DMS153 (cell line): Measurements from ENCODE around the gene GIPC2.
"Not testable (repeated sequence)": the region's sequence is repeated elsewhere in the genome, so short reads cannot be mapped to it uniquely, and the experiment has no call there.

Experiments used
- DNase-seq: peaks from one replicate; lab custom pipeline; 2025; lab: John Stamatoyannopoulos, UW

The GIPC2 gene

DNA sequence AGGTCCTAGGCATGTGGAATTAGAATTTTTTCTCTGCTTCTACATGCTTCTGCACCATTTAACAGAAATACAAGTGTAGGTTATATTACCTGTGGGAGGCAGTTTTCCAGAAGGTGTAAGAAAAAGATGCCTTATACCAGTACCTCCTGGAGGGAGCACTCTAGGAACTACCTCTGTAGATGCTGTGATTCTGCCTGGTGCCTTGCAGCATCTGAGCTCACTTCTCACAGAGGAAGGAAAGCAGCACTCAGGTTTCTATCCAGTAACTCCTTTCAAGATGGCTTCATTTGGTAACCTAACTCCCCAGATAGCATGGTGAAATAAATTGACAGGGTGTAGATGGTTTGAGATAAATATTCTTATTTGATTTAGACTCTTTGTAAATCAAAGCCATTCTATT is 50.3 kb downstream of the GIPC2 start:
- DNase-seq: no peak

DNA sequence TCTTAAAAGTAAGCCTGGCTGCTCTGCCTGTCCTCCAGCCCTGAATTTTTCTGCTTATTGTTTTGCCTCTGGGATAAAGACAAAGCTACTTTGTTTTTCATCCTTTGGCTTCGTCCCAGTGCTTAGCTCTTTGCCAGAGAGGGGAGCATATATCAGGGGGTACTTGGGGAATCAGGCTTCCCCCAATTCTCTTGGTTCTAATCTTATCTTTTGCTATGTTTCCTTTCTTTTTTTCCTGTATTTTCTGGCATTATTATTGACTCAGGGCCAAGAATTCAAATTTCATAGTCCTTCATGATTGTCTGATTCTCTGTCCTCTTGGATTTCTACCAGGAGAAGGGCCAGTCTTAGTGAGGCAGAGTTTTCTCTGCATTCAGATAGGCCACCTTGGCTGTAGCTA is 51.2 kb downstream of the GIPC2 start:
- DNase-seq: no peak

DNA sequence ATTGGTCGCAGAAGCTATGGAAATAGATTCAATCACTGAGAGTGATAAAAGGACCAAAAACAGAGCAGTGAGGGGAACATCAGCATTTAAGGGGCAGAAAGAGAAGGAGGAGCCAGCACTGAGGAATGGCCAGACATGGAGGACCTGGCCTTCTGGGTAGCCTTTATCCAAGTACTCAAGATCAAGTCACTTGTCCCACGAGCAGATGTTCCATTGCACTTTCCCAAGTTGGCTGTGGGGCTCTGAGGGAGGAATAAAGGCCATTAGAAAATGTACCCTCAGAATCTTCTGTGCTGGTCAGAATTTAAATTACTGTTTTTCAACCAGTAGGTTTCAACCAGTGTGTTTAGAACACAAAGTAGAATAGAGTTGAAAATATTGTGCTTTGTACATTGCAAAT is 55.3 kb downstream of the GIPC2 start:
- no peak for DNase-seq

DNA sequence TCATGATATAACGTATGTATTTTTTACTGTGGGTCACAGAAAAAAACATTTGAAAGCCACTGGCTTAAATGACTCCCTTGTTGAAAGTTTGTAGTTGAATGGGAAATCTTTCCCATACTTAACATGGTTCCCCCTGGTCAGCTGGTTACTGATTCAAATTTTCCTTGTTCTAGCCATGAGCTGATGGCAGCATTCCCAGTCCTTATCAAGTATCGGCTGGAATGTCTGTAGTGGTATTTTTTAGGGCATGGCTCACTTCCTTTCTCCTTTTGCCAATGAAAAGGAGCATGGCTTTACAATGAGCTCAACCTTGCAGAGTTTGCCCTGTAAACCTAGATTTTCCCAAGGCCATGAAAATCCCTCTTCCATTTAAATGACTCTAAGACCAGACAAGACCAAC is 55.7 kb downstream of the GIPC2 start:
- no peak for DNase-seq

DNA sequence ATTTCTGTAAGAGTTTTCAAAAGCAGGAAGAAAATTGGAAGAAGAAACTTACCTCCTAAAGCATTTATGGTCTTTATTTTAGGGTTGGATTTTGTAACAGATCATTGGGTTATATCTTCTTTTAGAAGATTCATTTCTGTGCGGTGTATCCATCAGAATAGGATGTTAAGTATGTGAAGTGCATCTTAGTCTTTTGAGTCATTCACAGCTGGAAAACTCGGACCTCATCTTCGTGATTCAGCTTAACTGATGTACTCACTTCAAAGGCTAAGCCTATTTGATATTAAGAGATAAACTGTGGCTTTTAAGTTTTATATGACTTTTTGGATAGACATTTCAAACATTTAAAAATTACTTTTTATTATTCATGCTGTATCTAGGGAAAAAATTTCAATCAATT is 56.3 kb downstream of the GIPC2 start:
- DNase-seq: no peak

DNA sequence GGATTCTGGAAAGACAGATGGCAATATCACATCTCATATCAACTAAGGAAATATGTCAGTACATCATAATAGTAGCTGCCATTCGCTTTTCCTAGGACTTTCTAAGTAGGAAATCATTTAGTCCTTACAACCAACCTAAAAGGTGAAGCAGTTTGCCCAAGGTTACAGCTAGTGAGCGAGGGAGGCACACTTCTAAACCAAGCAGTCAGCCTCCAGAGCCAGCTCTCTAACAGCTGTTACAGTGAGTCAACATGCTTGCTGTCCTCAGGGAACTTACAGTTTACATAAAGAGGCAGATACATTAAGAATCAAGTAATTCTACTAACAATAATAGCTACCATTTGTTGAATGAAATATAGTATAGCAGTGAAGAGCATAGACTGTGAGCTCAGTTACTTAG is 57.1 kb downstream of the GIPC2 start:
- no peak for DNase-seq

DNA sequence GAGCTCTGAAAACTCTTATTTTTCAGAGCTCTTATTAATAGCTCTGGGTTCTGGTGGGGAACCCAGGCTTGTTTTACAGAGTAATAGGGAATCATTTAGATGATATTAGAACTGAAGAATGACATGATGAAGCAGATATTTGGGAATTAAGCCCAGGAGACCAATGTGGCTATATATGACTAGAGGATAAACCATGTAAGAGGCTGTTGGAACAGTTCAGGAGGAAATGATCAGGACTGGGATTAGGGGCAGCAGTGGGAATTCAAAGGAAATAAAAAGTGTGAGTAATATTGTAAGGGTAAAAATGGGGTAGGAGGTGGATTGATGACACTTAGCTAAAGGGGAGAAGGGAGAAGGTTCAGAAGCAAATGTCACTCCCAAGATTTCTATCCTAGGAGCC is 58.6 kb downstream of the GIPC2 start:
- DNase-seq: no peak

DNA sequence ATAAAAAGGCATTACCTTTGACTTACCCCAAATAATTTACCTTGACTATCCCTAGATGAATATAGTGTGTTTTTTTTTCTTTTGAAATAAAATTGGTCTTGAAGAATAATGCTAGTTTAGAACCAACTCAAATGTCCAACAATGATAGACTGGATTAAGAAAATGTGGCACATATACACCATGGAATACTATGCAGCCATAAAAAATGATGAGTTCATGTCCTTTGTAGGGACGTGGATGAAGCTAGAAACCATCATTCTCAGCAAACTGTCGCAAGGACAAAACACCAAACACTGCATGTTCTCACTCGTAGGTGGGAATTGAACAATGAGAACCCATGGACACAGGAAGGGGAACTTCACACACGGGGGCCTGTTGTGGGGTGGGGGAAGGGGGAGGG is 63.9 kb downstream of the GIPC2 start:
- not testable (repeated sequence) for DNase-seq

DNA sequence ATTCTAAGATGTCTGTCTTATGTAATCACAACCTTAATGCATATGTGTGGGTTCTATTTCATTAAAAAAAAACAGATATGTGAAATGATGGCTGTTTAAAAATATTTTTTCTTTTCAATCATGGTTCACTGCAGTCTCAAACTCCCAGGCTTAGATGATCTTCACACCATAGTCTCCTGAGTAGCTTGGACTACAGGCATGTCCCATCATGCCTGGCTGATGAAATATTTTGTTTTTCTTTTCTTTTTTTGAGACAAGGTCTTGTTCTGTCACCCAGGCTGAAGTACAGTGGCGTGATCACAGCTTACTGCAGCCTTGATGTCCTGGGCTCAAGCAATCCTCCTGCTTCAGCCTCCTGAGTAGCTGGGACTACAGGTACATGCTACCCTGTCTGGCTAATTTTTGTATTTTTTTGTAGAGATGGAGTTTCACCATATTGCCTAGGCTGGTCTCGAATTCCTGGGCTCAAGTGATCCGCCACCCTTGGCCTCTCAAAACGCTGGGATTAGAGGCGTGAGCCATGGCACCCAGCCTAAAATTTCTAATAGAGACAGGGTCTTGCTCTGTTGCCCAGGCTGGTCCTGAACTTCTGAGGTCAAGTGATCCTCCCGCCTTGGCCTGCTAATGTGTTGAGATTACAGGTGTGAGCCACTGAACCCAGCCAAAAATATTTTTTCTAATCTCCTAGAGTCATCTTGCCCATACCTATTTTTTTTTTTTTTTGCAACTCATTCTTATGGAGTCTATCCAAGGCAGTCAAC is 67.6 kb downstream of the GIPC2 start:
- DNase-seq: no peak

DNA sequence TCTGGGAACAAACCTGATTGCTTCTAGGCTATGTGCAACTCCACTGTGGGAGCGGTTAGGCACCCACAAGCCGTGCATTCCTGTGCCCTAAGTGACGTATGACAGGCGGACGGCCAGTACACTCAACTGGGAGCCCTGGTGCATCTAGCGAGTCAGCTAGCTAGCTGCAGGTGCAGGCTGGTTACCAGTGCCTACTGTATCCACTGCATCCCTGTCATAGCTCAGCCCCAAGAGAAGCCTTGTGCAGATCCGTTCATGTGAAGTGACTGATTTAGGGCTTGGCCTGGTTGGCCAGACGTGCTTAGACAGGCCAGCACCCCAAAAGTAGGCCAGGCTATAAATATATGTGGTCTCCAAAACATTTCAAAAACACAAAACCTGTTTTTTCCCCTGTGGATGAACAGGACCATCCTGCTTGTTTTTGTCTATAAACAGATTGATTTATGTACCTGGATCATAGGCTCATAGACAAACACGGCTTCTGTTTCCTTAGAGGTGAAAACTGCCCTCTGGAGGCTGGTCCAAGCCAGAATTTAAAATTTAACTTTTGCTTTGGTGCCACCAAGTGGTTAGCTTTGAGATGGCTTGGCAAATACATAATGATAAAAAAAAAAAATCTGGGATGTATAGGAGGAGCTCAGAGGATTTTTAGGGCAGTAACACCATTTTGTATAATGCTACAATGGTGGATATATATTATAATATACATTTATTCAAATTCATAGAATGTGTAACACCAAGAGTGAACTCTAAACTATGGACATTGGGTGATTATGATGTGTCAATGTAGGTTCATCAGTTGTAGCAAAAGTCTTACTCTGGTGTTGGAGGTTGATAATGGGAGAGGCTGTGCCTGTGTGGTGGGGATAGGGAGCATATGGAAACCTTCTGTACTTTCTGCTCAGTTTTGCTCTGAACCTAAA is 68.5 kb downstream of the GIPC2 start:
- DNase-seq: peak; percentile 69

DNA sequence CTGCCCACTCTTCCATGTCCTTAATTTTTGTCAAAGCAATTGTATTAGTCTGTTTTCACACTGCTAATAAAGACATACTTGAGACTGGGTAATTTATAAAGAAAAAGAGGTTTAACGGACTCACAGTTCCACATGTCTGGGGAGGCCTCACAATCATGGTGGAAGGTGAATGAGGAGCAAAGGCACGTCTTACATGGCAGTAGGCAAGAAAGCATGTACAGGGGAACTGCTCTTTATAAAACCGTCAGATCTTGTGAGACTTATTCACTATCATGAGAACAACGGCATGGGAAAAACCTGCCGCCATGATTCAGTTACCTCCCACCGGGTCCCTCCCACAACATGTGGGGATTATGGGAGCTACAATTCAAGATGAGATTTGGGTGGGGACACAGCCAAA is 74.7 kb downstream of the GIPC2 start:
- not testable (repeated sequence) for DNase-seq

DNA sequence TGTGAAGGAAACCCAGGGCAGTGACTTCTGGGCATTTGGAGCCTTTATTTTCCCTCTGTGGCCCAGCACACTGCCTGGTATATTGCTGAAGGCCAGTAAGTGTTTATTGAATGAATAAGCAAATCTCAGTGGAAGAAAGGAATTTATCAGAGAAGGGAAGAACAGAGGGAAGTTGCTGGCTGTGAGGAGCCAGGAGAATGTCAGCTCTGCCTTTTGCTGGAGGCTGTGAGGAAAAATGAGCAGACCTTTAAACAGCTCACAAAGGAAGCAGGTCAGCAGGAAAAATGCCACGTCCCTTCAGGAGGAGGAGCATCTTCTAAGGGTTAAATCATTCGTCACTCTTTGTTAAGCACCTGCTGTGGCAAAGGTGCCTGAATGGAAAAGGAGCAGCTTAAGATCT is 75.9 kb downstream of the GIPC2 start:
- no peak for DNase-seq

DNA sequence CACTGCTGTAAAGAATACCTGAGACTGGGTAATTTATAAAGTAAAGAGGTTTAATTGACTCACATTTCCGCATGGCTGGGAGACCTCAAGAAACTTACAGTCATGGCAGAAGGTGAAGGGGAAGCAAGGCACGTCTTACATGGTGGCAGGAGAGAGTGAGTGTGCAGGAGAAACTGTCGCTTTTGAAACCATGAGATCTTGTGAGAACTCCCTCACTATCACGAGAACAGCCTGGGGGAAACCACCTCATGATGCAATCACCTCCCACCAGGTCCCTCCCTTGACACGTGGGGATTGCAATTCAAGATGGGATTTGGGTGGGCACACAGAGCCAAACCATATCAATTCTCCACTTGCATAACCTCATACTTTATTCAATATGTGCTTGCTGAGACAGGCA is 76.6 kb downstream of the GIPC2 start:
- DNase-seq: no peak

DNA sequence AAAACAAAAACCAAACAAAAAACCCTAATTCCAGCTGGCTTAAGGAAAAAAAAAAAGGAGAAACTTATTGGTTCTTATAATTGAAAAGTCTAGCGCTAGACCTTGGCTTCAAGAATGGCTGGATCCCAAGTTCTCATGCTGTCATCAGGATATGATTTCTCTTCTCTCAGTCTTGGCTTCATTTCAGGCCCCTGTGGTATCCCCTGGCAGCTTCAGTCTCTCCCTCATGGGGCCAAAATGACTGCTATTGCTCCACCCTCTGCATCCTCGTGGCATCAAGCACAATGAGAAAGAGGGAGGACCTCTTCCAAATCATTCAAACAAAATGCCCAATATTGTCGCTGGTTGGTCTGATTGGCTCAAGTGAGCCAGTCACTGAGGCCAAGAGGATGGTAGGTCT is 80.7 kb downstream of the GIPC2 start:
- no peak for DNase-seq

DNA sequence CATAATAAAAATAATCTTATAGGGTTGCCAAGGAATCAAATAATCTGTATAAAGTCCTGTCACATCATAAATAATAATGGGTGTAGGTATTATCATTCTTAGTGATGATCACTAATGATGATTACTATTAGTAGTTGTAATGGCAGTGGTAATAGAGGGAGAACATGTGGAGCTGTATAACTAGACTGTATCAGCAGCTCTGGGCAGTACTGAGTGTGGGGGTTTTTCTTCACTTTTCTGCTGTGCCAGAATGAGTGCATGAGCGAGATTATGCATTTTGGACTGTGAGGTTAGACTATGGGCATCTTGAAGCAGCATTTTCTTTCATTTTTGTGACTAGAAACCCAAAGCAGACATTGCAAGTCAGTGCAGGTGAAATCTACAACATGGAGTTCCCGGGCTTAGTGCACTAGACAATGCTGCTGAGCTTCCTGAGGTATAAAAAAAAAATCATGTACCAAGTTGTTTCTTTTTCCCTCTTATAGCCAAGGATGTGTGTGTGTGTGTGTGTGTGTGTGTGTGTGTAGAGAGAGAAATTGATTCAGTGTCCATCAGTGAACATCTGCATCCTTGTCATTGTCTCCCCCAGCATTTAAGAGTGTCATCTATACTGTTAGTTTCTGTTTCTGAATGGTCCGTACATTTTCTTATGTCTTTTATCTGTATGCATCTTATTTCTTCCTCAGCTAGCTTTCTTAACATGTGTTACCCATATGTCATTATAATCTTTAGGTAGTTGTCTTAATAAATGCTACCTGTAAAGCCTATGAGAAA is 86.6 kb downstream of the GIPC2 start:
- no peak for DNase-seq

DNA sequence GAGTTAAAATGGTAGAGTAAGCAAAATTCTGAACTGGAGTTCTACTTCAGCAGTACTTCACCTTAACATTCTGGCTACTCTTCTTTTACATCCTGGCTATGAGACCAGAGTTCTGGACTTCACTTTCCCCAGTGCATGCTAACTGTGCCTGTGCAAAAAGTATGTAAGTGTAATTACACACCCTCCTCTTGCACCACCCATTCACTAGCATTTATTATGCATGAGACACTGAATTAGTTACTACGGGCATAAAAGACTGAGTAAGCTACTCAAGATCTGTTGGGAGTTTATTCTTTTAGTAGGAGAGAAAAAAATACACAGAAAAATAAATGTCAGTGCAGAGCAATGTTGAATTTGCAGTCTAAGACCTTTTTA is 87.2 kb downstream of the GIPC2 start:
- DNase-seq: no peak

DNA sequence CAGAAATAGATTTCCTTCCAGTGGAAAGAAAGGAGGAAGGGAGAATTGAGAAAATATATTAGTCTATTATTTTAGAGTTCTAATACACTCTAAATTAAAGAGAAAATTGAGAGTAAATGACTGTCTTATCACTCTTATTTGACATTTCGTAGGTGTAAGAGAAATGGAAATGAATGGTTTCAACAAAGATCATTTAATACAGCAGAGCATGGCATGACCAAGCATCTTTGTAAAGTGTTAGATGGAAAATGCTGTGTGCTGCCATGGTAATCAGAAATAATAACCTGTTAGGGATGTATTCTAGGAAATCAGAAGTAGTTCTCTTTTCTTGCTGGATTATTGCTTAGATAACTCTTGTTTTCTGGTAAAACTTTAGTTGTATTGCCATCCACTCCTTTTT is 90.9 kb downstream of the GIPC2 start:
- no peak for DNase-seq

DNA sequence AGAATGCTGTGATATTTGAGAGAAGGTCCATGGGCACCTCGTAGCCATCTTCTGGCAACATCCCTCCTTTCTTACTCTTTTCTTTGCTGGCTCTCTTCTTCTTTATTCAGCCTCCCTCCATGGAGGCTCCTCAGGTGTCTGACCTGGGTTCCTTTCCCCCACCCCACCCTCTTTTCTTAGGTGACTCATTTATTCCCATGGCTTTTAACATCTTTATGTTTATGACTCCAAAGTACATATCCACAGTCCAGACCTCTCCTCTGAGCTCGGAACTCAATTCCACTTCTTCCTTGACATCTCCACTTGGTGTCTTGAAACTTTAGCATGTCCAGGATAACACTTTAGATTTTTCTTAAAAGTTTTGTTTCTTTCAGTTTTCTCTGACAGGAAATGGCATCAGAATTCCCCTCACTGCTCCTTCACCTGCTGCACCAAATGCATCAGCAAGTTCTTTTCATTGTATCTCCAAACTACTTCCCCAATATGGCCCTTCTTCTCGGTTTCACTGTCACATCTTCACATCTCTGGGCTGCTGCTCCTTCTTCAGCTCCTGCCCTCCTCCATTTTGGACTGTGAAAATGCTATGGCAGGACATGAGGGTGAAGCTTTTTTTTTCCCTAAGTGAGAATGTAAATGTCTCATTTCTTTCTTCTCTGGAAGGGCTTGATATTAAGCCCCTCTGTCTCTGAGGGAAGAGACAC is 95.9 kb downstream of the GIPC2 start:
- no peak for DNase-seq

DNA sequence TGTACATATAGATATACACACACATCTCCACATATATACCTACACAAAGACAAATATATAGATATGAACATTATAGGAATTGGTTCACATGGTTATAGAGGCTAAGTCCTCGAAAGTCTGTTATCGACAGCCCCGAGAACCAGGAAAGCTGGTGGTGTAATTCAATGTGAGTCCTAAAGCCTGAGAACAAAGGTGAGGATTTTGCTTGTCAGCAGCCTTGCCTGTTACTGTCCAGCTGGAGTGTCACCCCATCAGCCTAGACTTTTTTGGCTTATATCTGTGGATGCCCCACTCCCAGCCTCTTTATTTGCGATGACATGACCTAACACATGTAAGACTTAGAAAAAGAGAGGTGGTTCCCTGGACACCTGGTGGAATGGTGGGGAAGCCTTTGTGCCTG is 97.0 kb downstream of the GIPC2 start:
- no peak for DNase-seq

DNA sequence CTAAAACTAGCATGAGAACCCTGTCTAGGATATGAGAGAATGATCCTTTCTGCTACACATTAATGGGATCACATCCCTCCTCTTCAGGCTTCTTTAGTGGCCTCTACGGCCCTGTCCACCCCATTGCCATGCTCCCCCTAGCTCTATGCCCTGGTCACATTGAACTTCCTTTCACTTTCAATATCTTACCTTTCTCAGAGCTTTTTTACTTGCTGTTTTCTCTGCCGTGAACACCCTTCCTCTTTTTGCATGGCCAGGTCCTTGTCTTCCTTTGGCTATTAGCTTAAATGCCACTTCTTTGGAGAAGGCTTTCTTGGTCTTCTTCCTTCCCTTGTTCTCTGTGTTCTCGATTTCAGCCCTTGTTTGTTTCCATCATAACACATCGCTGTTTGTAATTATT is 97.4 kb downstream of the GIPC2 start:
- DNase-seq: no peak

DNA sequence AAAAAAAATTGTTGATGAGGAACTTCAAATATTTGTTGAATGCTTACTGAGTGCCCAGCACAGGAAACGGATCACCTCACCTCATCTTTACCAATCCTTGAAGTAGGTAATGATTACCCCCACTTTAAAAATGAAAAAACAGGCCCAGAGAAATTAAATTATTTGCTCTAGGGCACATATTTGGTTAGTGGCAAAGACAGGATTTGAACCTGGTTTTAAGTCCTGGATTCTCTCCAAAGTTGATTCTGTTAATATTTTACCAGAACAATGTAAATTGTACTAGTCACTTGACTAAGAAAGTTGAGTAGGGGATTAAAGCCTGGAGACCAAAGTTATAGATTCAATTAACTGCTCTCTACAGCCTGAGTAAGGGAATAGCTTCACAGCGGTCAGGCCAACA is 97.9 kb downstream of the GIPC2 start:
- DNase-seq: no peak

DNA sequence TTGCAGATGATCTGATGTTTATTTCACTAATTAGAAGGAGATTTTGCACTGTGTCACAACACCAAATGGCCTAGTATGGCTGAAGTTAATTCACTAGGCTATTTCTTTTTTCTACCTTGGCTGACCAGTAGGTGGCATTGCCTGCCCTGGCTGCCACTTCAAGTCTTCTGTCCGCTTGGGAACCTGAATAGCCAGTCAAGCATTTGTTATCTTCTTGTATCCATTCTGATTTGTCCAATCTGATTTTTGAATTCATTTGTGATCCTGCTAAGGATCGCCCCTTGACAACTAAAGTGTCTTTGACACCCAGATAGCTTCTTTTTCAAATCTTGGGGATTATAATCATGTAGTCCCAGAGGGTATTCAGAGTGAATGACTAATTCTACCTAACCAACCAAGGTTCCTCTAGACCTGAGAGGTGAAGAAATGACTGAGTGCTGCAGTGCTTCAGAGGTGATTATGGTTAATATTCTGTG is 99.4 kb downstream of the GIPC2 start:
- peak; percentile 45 for DNase-seq
